Nephron (organoid): ENCODE data around the gene BCL6.

ENCODE experiments used
- H3K27ac Mint-ChIP-seq, 3 experiments: 2 replicates each; pipeline ENCODE4 v1.8.0; 2020; ENCODE audit warnings: mixed read lengths in 3 of 3, mild to moderate bottlenecking in 2 of 3, moderate library complexity in 1 of 3
- H3K27me3 Mint-ChIP-seq: 2 replicates; pipeline ENCODE4 v1.8.0; 2021; ENCODE audit warnings: low read depth, mild to moderate bottlenecking, moderate library complexity, mixed read lengths
- H3K36me3 Mint-ChIP-seq: 2 replicates; pipeline ENCODE4 v1.8.0; 2020; ENCODE audit warnings: low read depth, mixed read lengths
- H3K4me1 Mint-ChIP-seq: 2 replicates; pipeline ENCODE4 v1.8.0; 2020; ENCODE audit warnings: mixed read lengths
- H3K4me3 Mint-ChIP-seq, 3 experiments: 2 replicates each; pipeline ENCODE4 v1.8.0; 2020; ENCODE audit warnings: mild to moderate bottlenecking in 3 of 3, mixed read lengths in 3 of 3, moderate library complexity in 2 of 3
- H3K9me3 Mint-ChIP-seq: 2 replicates; pipeline ENCODE4 v1.8.0; 2020; ENCODE audit warnings: mixed read lengths
- CTCF ChIP-seq, 3 experiments: fragments of 200-600 bp; sonication (generic); IDR thresholded peaks; one replicate each; pipeline ENCODE4 v1.5.0; 2021; ENCODE audit warnings: antibody characterized with exemption in 3 of 3; ENCODE audit not compliant: unreplicated experiment in 3 of 3

Gene BCL6

GRCh38 chr3:187695449-187695848 lies 49.8 kb downstream of the BCL6 start:
- peak overlapping the region in 2 of 3 experiments; percentile 19 to 46 for H3K4me3 Mint-ChIP-seq
- no peak for TF ChIP-seq CTCF (IDR thresholded peaks at IDR 0.05; ENCODE audit: unreplicated experiment in 3 of 3)
- no peaks in the 10 kb centered on the region for H3K36me3 Mint-ChIP-seq
- H3K27ac Mint-ChIP-seq = peak overlapping the region in 2 of 3 experiments; percentile 37 to 55
- peaks cover 12% of the 10 kb centered on the region for H3K27me3 Mint-ChIP-seq
- peaks cover 9% of the 10 kb centered on the region for H3K4me1 Mint-ChIP-seq
- no peaks in the 10 kb centered on the region for H3K9me3 Mint-ChIP-seq

- Mint-ChIP-seq H3K27ac (peak overlapping the region in 1 of 3 experiments; percentile 55), H3K9me3 (no peaks in the 10 kb centered on the region), H3K4me3 (no peak overlapping the region), H3K36me3 (no peaks in the 10 kb centered on the region), H3K4me1 (peaks cover 9% of the 10 kb centered on the region), H3K27me3 (peaks cover 12% of the 10 kb centered on the region)
- no peak for TF ChIP-seq CTCF (IDR thresholded peaks at IDR 0.05; ENCODE audit: unreplicated experiment in 3 of 3)
Measured at GRCh38 chr3:187694801-187695200, 50.5 kb downstream of the BCL6 start.

GRCh38 chr3:187693431-187693830 lies 51.8 kb downstream of the BCL6 start:
- Mint-ChIP-seq H3K4me1 (peaks cover 9% of the 10 kb centered on the region), H3K27ac (no peak overlapping the region), H3K9me3 (no peaks in the 10 kb centered on the region), H3K27me3 (peaks cover 12% of the 10 kb centered on the region), H3K4me3 (no peak overlapping the region), H3K36me3 (no peaks in the 10 kb centered on the region)
- no peak for TF ChIP-seq CTCF (IDR thresholded peaks at IDR 0.05; ENCODE audit: unreplicated experiment in 3 of 3)

GRCh38 chr3:187689984-187690383 lies 55.3 kb downstream of the BCL6 start:
- Mint-ChIP-seq H3K9me3 (peaks cover 14% of the 10 kb centered on the region), H3K36me3 (no peaks in the 10 kb centered on the region), H3K27me3 (no peaks in the 10 kb centered on the region), H3K4me1 (peaks cover 2% of the 10 kb centered on the region), H3K4me3 (no peak overlapping the region), H3K27ac (no peak overlapping the region)
- TF ChIP-seq CTCF (IDR thresholded peaks at IDR 0.05; ENCODE audit: unreplicated experiment in 3 of 3) = no peak

GRCh38 chr3:187686621-187687273 lies 58.5 kb downstream of the BCL6 start:
- no peak for TF ChIP-seq CTCF (IDR thresholded peaks at IDR 0.05; ENCODE audit: unreplicated experiment in 3 of 3)
- H3K36me3 Mint-ChIP-seq = no peaks in the 10 kb centered on the region

GRCh38 chr3:187685948-187686347 lies 59.3 kb downstream of the BCL6 start:
- no peak for TF ChIP-seq CTCF (IDR thresholded peaks at IDR 0.05; ENCODE audit: unreplicated experiment in 3 of 3)
- Mint-ChIP-seq H3K9me3 (peaks cover 14% of the 10 kb centered on the region), H3K27ac (no peak overlapping the region), H3K36me3 (no peaks in the 10 kb centered on the region), H3K4me3 (no peak overlapping the region), H3K4me1 (no peaks in the 10 kb centered on the region), H3K27me3 (peaks cover 5% of the 10 kb centered on the region)

More at GRCh38 chr3:187686621-187687273, 58.5 kb downstream of the BCL6 start:
- no peak overlapping the region for H3K4me3 Mint-ChIP-seq
- H3K27ac Mint-ChIP-seq = no peak overlapping the region
- H3K27me3 Mint-ChIP-seq = peaks cover 5% of the 10 kb centered on the region
- no peaks in the 10 kb centered on the region for H3K4me1 Mint-ChIP-seq
- peaks cover 14% of the 10 kb centered on the region for H3K9me3 Mint-ChIP-seq
